Astrocyte (in vitro differentiated cells and primary cell): ENCODE measurements around the gene ERBB2. TPM values are rescaled to one million over a fixed set of nuclear protein-coding genes. Genes with fewer than 3 reads are reported as not detected.

Experiments used
- DNase-seq: peaks from one replicate; pipeline ENCODE4 v3.0.0-alpha.2; 2010; ENCODE audit warnings: low read depth
- FAIRE-seq: peaks from 2 replicates; lab custom pipeline; 2011; peaks lifted over from hg19 to GRCh38; lab: Jason Lieb, UNC
- H2AFZ ChIP-seq: 2 replicates; pipeline ENCODE4 v1.6.0; 2012; ENCODE audit warnings: low read depth, low read length, inconsistent platforms
- H3K27ac ChIP-seq: 2 replicates; pipeline ENCODE4 v1.5.1; 2011; ENCODE audit warnings: low read depth, low read length, inconsistent platforms
- H3K27me3 ChIP-seq: 2 replicates; pipeline ENCODE4 v1.6.0; 2011; ENCODE audit warnings: low read length, inconsistent platforms; ENCODE audit not compliant: insufficient read depth
- H3K36me3 ChIP-seq: 2 replicates; pipeline ENCODE4 v1.5.1; 2011; ENCODE audit warnings: low read length, inconsistent platforms; ENCODE audit not compliant: insufficient read depth
- H3K4me1 ChIP-seq: 2 replicates; pipeline ENCODE4 v1.5.1; 2011; ENCODE audit warnings: low read length, inconsistent platforms; ENCODE audit not compliant: insufficient read depth
- H3K4me2 ChIP-seq: 2 replicates; pipeline ENCODE4 v1.6.0; 2012; ENCODE audit warnings: low read length, inconsistent platforms
- H3K4me3 ChIP-seq: 2 replicates; pipeline ENCODE4 v1.5.1; 2011; ENCODE audit warnings: low read depth, mild to moderate bottlenecking, low read length, inconsistent platforms; ENCODE audit not compliant: insufficient read depth
- H3K79me2 ChIP-seq: 2 replicates; pipeline ENCODE4 v1.6.0; 2012; ENCODE audit warnings: mild to moderate bottlenecking, low read length, inconsistent platforms; ENCODE audit not compliant: insufficient read depth
- H3K9ac ChIP-seq: 2 replicates; pipeline ENCODE4 v1.6.0; 2012; ENCODE audit warnings: mild to moderate bottlenecking, low read length, inconsistent platforms
- H3K9me3 ChIP-seq: 2 replicates; pipeline ENCODE4 v1.5.1; 2012; ENCODE audit warnings: low read depth, mild to moderate bottlenecking, low read length, inconsistent platforms; ENCODE audit not compliant: insufficient read depth
- H4K20me1 ChIP-seq: 2 replicates; pipeline ENCODE4 v1.6.0; 2012; ENCODE audit warnings: low read length, inconsistent platforms; ENCODE audit not compliant: insufficient read depth
- H3K27ac Mint-ChIP-seq: one replicate; pipeline ENCODE4 v1.8.0; 2021; ENCODE audit warnings: mild to moderate bottlenecking, mixed read lengths; ENCODE audit not compliant: unreplicated experiment
- H3K27me3 Mint-ChIP-seq: one replicate; pipeline ENCODE4 v1.8.0; 2021; ENCODE audit warnings: low read depth, mixed read lengths; ENCODE audit not compliant: unreplicated experiment
- H3K36me3 Mint-ChIP-seq: one replicate; pipeline ENCODE4 v1.8.0; 2021; ENCODE audit warnings: low read depth, mixed read lengths; ENCODE audit not compliant: unreplicated experiment
- H3K4me1 Mint-ChIP-seq: one replicate; pipeline ENCODE4 v1.8.0; 2021; ENCODE audit warnings: low read depth, mixed read lengths; ENCODE audit not compliant: unreplicated experiment
- H3K4me3 Mint-ChIP-seq: one replicate; pipeline ENCODE4 v1.8.0; 2021; ENCODE audit warnings: mild to moderate bottlenecking, moderate library complexity, mixed read lengths; ENCODE audit not compliant: unreplicated experiment
- H3K9me3 Mint-ChIP-seq: one replicate; pipeline ENCODE4 v1.8.0; 2021; ENCODE audit warnings: mild to moderate bottlenecking, mixed read lengths; ENCODE audit not compliant: unreplicated experiment
- EZH2 ChIP-seq: IDR thresholded peaks from 2 replicates; pipeline ENCODE4 v1.6.1; 2012; ENCODE audit warnings: mild to moderate bottlenecking, low read length, inconsistent platforms; ENCODE audit not compliant: insufficient read depth
- total RNA-seq: library from RNA; stranded (reverse); gene quantifications from 2 replicates; pipeline ENCODE4 v1.2.1, GENCODE V29; 2021
- TF ChIP-seq, protein P1 (sequence below): IDR thresholded peaks from 2 replicates; pipeline ENCODE4 v1.5.1; 2011; ENCODE audit warnings: low read depth, mild to moderate bottlenecking, inconsistent platforms, low read length, moderate library complexity; ENCODE audit not compliant: insufficient read depth

The ERBB2 gene
- total RNA-seq, 1 donor from 2014 or later: 64.0 TPM

DNA sequence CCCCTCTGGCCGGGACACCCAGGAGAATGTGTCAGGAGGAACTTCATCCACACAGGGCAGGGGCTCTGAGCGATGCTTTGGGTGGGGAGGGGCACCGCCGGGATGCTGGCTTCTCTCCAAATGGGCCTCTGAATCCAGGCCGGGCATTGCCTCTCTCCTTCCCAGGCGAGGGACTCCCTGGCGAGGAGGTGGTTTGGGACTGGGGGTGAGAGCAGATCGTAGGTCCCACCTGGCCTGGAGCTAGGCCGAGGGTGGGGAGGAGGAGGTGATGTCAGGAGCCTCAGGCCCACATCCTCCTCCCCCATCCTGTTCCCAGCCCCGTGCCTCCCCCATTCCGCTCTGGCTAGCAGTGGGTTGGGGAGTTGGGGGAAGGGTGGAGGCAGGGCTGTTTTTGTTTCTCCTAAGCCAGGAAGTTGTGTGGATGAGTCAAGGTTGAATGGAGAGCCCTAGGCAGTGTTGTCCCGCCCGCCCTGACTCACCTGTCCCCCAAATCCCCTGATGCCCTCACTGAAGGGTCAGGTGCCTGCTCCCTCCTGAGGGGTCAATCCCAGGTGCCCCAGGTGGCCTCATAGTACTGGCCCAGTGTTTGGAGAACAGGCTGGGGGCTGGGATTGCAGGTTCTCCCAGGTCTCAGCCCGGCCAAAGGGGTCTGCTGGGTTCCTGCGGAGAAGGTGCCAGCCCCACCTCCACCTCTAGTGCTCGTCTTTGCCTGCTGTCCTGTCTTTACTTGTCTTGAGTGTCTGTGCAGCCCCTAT is 40.7 kb downstream of the ERBB2 start:
- no peaks in the 10 kb centered on the region for H3K79me2 ChIP-seq
- no peak overlapping the region for H3K4me3 ChIP-seq
- Mint-ChIP-seq H3K9me3 (no peaks in the 10 kb centered on the region), H3K27ac (peak overlapping the region; percentile 93), H3K27me3 (peaks cover 15% of the 10 kb centered on the region), H3K36me3 (peaks cover 3% of the 10 kb centered on the region), H3K4me3 (no peak overlapping the region), H3K4me1 (peaks cover 15% of the 10 kb centered on the region)
- no peak for DNase-seq
- no peak for FAIRE-seq
- H3K36me3 ChIP-seq: no peaks in the 10 kb centered on the region
- H3K27ac ChIP-seq: no peak overlapping the region
- peaks cover 9% of the 10 kb centered on the region for H3K27me3 ChIP-seq
- no peaks in the 10 kb centered on the region for H4K20me1 ChIP-seq
- no peak for TF ChIP-seq EZH2
- TF ChIP-seq, protein P1, sequence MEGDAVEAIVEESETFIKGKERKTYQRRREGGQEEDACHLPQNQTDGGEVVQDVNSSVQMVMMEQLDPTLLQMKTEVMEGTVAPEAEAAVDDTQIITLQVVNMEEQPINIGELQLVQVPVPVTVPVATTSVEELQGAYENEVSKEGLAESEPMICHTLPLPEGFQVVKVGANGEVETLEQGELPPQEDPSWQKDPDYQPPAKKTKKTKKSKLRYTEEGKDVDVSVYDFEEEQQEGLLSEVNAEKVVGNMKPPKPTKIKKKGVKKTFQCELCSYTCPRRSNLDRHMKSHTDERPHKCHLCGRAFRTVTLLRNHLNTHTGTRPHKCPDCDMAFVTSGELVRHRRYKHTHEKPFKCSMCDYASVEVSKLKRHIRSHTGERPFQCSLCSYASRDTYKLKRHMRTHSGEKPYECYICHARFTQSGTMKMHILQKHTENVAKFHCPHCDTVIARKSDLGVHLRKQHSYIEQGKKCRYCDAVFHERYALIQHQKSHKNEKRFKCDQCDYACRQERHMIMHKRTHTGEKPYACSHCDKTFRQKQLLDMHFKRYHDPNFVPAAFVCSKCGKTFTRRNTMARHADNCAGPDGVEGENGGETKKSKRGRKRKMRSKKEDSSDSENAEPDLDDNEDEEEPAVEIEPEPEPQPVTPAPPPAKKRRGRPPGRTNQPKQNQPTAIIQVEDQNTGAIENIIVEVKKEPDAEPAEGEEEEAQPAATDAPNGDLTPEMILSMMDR: no peak
- H2AFZ ChIP-seq: peak overlapping the region; percentile 75
- no peaks in the 10 kb centered on the region for H3K9me3 ChIP-seq
- peak overlapping the region; percentile 20 for H3K9ac ChIP-seq
- H3K4me1 ChIP-seq: peaks cover 25% of the 10 kb centered on the region
- H3K4me2 ChIP-seq: peak overlapping the region; percentile 76

DNA sequence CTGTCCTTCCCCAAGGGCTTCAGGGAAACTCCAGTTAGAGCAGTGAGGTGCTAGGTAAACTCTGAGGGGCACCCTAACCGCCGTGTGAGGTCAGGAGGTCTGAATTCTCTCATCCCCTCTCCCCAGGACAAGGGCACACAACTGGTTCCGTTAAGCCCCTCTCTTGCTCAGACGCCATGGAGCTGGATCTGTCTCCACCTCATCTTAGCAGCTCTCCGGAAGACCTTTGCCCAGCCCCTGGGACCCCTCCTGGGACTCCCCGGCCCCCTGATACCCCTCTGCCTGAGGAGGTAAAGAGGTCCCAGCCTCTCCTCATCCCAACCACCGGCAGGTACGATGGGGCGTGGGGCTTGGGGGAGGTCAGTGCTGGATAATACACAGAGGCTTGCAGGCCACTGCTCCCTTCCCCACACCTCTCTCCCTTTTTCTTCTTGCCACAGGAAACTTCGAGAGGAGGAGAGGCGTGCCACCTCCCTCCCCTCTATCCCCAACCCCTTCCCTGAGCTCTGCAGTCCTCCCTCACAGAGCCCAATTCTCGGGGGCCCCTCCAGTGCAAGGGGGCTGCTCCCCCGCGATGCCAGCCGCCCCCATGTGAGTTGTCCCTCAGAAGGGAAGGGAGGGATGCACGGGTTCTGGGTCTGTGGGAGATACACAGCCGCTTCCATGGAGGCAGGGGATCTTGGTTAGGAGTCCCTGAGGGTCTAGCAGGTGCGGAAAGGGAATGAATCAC is 42.4 kb downstream of the ERBB2 start:
- H3K4me1 ChIP-seq: peaks cover 25% of the 10 kb centered on the region
- no peak overlapping the region for H2AFZ ChIP-seq
- TF ChIP-seq, protein P1: no peak
- Mint-ChIP-seq H3K9me3 (no peaks in the 10 kb centered on the region), H3K27me3 (peaks cover 9% of the 10 kb centered on the region), H3K4me1 (peaks cover 12% of the 10 kb centered on the region), H3K27ac (no peak overlapping the region), H3K4me3 (no peak overlapping the region), H3K36me3 (no peaks in the 10 kb centered on the region)
- DNase-seq (no peak), FAIRE-seq (no peak)
- no peaks in the 10 kb centered on the region for H3K36me3 ChIP-seq
- peaks cover 9% of the 10 kb centered on the region for H3K27me3 ChIP-seq
- no peaks in the 10 kb centered on the region for H3K9me3 ChIP-seq
- no peak overlapping the region for H3K9ac ChIP-seq
- no peak overlapping the region for H3K4me2 ChIP-seq
- H3K4me3 ChIP-seq: no peak overlapping the region
- no peaks in the 10 kb centered on the region for H4K20me1 ChIP-seq
- no peaks in the 10 kb centered on the region for H3K79me2 ChIP-seq
- no peak overlapping the region for H3K27ac ChIP-seq
